A549 (cell line): ENCODE measurements around the gene GPSM3.

Experiments
- BHLHE40 ChIP-seq: IDR thresholded peaks from 2 replicates; pipeline ENCODE4 v1.6.1; 2012; ENCODE audit warnings: low read depth, low read length, inconsistent platforms
- CHD2 ChIP-seq: fragments of 150-350 bp; IDR thresholded peaks from 2 replicates; pipeline ENCODE4 v1.6.1; 2014; ENCODE audit warnings: low read length; ENCODE audit not compliant: partially characterized antibody
- CHD4 ChIP-seq: fragments of 200-600 bp; sonication (generic); IDR thresholded peaks from 2 replicates; pipeline ENCODE4 v1.6.1; 2016; ENCODE audit warnings: antibody characterized with exemption, mild to moderate bottlenecking, borderline replicate concordance
- EP300 ChIP-seq, 2 experiments: fragments of >200 bp; sonication (Bioruptor Twin); formaldehyde crosslinking; IDR thresholded peaks; 2 replicates in 1 of 2; 3 replicates in 1 of 2; pipeline ENCODE4 v1.6.1; 2016 to 2017
- HDAC2 ChIP-seq: fragments of 200-600 bp; sonication (generic); IDR thresholded peaks from 2 replicates; pipeline ENCODE4 v1.6.1; 2016
- JUN ChIP-seq, 2 experiments: fragments of >200 bp; sonication (Bioruptor Twin); formaldehyde crosslinking; IDR thresholded peaks; 2 replicates in 1 of 2; 3 replicates in 1 of 2; pipeline ENCODE4 v1.6.1; 2016 to 2017
- POLR2A ChIP-seq: IDR thresholded peaks from 2 replicates; pipeline ENCODE4 v1.6.1; 2012; ENCODE audit warnings: mild to moderate bottlenecking, low read length
- ZSCAN20 ChIP-seq: fragments of 250-450 bp; sonication (Bioruptor Pico); IDR thresholded peaks from 2 replicates; pipeline ENCODE4 v1.8.0; 2022; ENCODE audit warnings: mild to moderate bottlenecking, moderate library complexity
- TF ChIP-seq, protein P1 (sequence below): fragments of >200 bp; sonication (Bioruptor Twin); formaldehyde crosslinking; IDR thresholded peaks from 3 replicates; pipeline ENCODE4 v1.5.1; 2016
- TF ChIP-seq, protein P2 (sequence below): fragments of >200 bp; sonication (Bioruptor Twin); formaldehyde crosslinking; IDR thresholded peaks from 2 replicates; pipeline ENCODE4 v1.6.1; 2016
- TF ChIP-seq, protein P3 (sequence below): IDR thresholded peaks from 2 replicates; pipeline ENCODE4 v1.6.1; 2012

DNA sequence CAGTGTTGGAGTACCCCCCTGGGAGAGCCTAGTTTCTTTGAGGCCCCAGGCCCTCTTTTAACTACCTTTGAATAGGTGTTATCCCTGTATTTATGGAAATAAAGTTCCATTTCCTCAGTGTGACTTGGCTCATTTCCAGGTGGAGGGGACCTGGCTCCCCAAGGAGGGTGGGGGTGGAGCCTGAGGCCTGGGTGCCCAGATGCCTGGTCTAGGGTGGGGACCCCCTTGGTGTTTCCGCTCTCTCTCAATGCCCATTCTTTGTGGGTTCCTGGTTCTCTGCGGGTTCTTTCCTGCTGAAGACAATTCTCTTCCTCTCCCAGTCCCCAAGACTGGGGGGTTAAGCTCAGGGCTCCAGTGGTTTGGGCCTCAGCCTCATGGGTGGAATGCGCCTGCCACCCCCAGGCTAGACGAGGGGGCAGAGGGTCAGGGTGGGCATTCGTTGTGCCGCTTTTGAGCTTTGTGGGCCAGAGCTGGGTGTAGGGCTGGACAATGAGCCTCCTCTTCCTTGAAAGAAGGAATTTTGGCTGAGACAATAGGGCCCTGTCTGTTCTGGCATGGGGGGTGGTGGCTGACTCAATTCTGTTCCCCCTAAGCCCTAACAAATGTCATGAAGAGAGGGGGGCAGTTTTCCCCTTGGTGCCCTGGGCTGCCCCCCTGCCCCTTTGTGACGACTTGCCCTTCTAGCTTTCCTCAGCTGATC lies 28.7 kb downstream of the GPSM3 start:
- TF ChIP-seq ZSCAN20 (CRISPR knock-in tag) (no peak), POLR2A (no peak), BHLHE40 (no peak), EP300 (IDR thresholded peaks at IDR 0.05) (no peak), JUN (IDR thresholded peaks at IDR 0.05) (no peak), CHD2 (no peak), CHD4 (no peak), HDAC2 (no peak)
- TF ChIP-seq, protein P1, sequence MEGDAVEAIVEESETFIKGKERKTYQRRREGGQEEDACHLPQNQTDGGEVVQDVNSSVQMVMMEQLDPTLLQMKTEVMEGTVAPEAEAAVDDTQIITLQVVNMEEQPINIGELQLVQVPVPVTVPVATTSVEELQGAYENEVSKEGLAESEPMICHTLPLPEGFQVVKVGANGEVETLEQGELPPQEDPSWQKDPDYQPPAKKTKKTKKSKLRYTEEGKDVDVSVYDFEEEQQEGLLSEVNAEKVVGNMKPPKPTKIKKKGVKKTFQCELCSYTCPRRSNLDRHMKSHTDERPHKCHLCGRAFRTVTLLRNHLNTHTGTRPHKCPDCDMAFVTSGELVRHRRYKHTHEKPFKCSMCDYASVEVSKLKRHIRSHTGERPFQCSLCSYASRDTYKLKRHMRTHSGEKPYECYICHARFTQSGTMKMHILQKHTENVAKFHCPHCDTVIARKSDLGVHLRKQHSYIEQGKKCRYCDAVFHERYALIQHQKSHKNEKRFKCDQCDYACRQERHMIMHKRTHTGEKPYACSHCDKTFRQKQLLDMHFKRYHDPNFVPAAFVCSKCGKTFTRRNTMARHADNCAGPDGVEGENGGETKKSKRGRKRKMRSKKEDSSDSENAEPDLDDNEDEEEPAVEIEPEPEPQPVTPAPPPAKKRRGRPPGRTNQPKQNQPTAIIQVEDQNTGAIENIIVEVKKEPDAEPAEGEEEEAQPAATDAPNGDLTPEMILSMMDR = no peak
- TF ChIP-seq, protein P2, sequence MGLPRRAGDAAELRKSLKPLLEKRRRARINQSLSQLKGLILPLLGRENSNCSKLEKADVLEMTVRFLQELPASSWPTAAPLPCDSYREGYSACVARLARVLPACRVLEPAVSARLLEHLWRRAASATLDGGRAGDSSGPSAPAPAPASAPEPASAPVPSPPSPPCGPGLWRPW = no peak
- TF ChIP-seq, protein P3, sequence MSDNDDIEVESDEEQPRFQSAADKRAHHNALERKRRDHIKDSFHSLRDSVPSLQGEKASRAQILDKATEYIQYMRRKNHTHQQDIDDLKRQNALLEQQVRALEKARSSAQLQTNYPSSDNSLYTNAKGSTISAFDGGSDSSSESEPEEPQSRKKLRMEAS = no peak
